Esophagus squamous epithelium (tissue), 5 donors: ENCODE results near the gene RADIL. TPM values are rescaled to one million over a fixed set of nuclear protein-coding genes. Genes with fewer than 3 reads are reported as not detected.

Experiments used
- DNase-seq: peaks from one replicate; lab custom pipeline; 2025; lab: John Stamatoyannopoulos, UW
- H3K27ac ChIP-seq, 4 donors: fragments of 200-600 bp; sonication (generic); one replicate each; pipeline ENCODE4 v1.5.1; 2016 to 2019; ENCODE audit warnings: mild to moderate bottlenecking in 1 of 4
- H3K27me3 ChIP-seq, 4 donors: fragments of 200-600 bp; sonication (generic); 1 replicate in 3 of 4; 2 replicates in 1 of 4; pipeline versions ENCODE4 v1.5.1 to v1.6.0; 2017 to 2021; ENCODE audit warnings: antibody characterized with exemption in 1 of 4
- H3K36me3 ChIP-seq, 3 donors: fragments of 200-600 bp; sonication (generic); one replicate each; pipeline ENCODE4 v1.5.1; 2016 to 2019
- H3K4me1 ChIP-seq, 3 donors: fragments of 200-600 bp; sonication (generic); one replicate each; pipeline ENCODE4 v1.5.1; 2017 to 2019
- H3K4me3 ChIP-seq, 4 donors: fragments of 200-600 bp; sonication (generic); 1 replicate in 3 of 4; 2 replicates in 1 of 4; pipeline ENCODE4 v1.5.1; 2016 to 2019; ENCODE audit warnings: mild to moderate bottlenecking in 2 of 4, moderate library complexity in 1 of 4
- H3K9me3 ChIP-seq, 3 donors: fragments of 200-600 bp; sonication (generic); one replicate each; pipeline ENCODE4 v1.5.1; 2016 to 2019
- POLR2A ChIP-seq, 4 donors: fragments of 450-650 bp; IDR thresholded peaks; one replicate each; pipeline ENCODE4 v1.6.1; 2017; ENCODE audit warnings: antibody characterized with exemption in 4 of 4, mild to moderate bottlenecking in 4 of 4, moderate library complexity in 3 of 4
- WGBS, 2 donors: methylation state at CpG; one replicate each; pipeline ENCODE4 v1.1.5; 2018; 5-methylcytosine and 5-hydroxymethylcytosine counted together
- intact Hi-C: fragments of 100-400 bp; cut with DNase I; formaldehyde crosslinking; loops from one replicate; pipeline ENCODE4 v1.15.0; 2022
- total RNA-seq, 4 donors: library from RNA; depleted of rRNA; stranded (reverse); fragments of >200 nt; gene quantifications; one replicate each; pipeline ENCODE4 v1.1.0, GENCODE V29; 2016
- TF ChIP-seq, protein P1 (sequence below), 6 experiments: fragments of 450-650 bp in 4 of 6; fragments of 200-600 bp in 2 of 6; sonication (generic) in 2 of 6; IDR thresholded peaks; one replicate each; pipeline ENCODE4 v1.5.1; 2016 to 2019; ENCODE audit warnings: antibody characterized with exemption in 6 of 6, mild to moderate bottlenecking in 4 of 6, moderate library complexity in 4 of 6
- donor health status: DM: yes; HTN: yes; CAD: no.

RADIL gene
- total RNA-seq, 4 donors from 2014 or later, result 0.35 to 3.1 (median 1.8) TPM; not detected in 1

DNA sequence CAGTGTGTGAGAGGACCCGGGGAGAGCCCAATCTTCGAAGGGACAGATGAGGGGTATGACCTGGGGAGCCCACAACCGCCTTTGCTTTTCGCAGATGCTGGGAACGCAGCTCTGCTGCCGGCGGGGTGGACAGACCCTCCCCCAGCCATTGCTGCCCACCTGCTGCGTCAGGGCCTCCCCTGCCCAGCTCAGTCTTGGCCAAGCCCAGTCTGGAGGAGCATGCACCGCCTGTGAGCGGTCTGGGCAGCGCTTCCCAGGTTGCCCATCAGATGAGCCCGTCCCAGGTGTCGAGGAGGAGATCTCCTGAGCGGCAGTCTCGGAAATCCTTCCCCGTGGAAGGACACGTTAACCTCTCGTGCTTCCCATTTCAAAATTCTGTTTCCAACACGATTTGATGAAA, 125.4 kb downstream of the RADIL start:
- no peaks in the 10 kb centered on the region for H3K9me3 ChIP-seq
- DNase-seq, result no peak
- intact Hi-C loops, result no loop called here
- no peak for TF ChIP-seq POLR2A (IDR thresholded peaks at IDR 0.05)
- TF ChIP-seq, protein P1, sequence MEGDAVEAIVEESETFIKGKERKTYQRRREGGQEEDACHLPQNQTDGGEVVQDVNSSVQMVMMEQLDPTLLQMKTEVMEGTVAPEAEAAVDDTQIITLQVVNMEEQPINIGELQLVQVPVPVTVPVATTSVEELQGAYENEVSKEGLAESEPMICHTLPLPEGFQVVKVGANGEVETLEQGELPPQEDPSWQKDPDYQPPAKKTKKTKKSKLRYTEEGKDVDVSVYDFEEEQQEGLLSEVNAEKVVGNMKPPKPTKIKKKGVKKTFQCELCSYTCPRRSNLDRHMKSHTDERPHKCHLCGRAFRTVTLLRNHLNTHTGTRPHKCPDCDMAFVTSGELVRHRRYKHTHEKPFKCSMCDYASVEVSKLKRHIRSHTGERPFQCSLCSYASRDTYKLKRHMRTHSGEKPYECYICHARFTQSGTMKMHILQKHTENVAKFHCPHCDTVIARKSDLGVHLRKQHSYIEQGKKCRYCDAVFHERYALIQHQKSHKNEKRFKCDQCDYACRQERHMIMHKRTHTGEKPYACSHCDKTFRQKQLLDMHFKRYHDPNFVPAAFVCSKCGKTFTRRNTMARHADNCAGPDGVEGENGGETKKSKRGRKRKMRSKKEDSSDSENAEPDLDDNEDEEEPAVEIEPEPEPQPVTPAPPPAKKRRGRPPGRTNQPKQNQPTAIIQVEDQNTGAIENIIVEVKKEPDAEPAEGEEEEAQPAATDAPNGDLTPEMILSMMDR (IDR thresholded peaks at IDR 0.05), result no peak
- H3K27ac ChIP-seq, result no peak overlapping the region
- no peaks in the 10 kb centered on the region for H3K27me3 ChIP-seq
- H3K36me3 ChIP-seq, result peaks cover 42 to 100% (median 69%) of the 10 kb centered on the region in 3 donors
- H3K4me3 ChIP-seq, result no peak overlapping the region
- peaks cover 6 to 27% (median 10%) of the 10 kb centered on the region in 3 donors for H3K4me1 ChIP-seq
- WGBS, 2 donors, result 89 to 93% methylated on average over 5 to 14 of the region's 19 CpGs

DNA sequence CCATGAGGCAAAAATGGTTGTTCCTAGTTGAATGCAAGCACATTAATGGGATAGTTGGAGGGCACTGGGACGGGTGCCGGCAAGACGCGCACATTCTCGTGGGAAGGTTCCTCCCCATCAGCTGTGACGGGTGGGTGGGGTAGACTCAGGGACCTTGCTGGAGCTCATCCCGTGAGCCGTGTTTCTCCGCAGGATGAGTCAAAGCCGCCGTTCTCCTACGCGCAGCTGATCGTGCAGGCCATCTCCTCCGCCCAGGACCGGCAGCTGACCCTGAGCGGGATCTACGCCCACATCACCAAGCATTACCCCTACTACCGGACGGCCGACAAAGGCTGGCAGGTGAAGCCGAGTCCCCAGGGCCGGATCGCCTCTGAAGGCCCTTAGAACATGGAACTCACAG, 128.5 kb downstream of the RADIL start:
- Histone ChIP-seq H3K27ac (no peak overlapping the region), H3K4me3 (no peak overlapping the region), H3K27me3 (no peaks in the 10 kb centered on the region), H3K36me3 (peaks cover 22 to 99% (median 55%) of the 10 kb centered on the region in 3 donors), H3K4me1 (peaks cover 4 to 13% (median 6%) of the 10 kb centered on the region in 3 donors), H3K9me3 (no peaks in the 10 kb centered on the region)
- DNase-seq, result no peak
- intact Hi-C loops, result no loop called here
- WGBS, 2 donors, result 92 to 94% methylated on average over 5 to 16 of the region's 24 CpGs
- TF ChIP-seq POLR2A (IDR thresholded peaks at IDR 0.05), result no peak
- TF ChIP-seq, protein P1 (IDR thresholded peaks at IDR 0.05), result no peak

DNA sequence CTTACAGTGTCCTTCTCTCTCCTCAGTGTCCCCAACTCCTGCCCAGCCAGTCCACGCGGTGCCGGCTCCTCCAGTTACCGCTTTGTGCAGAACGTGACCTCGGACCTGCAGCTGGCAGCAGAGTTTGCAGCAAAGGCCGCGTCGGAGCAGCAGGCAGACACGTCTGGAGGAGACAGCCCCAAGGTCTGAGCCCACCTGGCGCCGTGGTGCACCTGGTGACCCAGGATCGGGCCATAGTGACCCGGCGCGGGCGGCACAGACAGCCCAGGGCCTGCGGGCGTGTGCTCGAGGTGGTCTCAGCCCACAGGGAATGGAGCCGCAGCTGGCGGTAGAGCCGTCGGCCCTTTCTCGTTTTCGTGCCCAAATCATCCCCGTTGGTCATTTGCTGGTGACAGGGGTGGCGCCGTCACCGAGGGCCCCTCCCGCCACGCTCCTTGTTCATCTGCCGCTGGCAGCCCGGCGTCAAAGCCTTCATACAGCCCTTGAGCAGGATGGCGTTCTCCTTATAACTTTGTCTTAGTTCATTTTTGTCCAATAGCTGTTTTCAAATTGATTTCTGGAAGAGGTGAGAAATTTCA, 129.0 kb downstream of the RADIL start:
- no peak for TF ChIP-seq POLR2A (IDR thresholded peaks at IDR 0.05)
- TF ChIP-seq, protein P1 (IDR thresholded peaks at IDR 0.05), result no peak
- Histone ChIP-seq H3K4me1 (peaks cover 4 to 18% (median 6%) of the 10 kb centered on the region in 3 donors), H3K9me3 (no peaks in the 10 kb centered on the region), H3K27ac (no peak overlapping the region), H3K36me3 (peaks cover 21 to 99% (median 53%) of the 10 kb centered on the region in 3 donors), H3K27me3 (no peaks in the 10 kb centered on the region), H3K4me3 (no peak overlapping the region)
- WGBS, 2 donors, result 86 to 87% methylated on average over 7 to 9 of the region's 36 CpGs
- intact Hi-C loops, result loop anchor here (5.0 kb wide), 1 partner anchor 72 kb away; the partner anchor contains the start of gene FOXK1
- DNase-seq, result no peak

DNA sequence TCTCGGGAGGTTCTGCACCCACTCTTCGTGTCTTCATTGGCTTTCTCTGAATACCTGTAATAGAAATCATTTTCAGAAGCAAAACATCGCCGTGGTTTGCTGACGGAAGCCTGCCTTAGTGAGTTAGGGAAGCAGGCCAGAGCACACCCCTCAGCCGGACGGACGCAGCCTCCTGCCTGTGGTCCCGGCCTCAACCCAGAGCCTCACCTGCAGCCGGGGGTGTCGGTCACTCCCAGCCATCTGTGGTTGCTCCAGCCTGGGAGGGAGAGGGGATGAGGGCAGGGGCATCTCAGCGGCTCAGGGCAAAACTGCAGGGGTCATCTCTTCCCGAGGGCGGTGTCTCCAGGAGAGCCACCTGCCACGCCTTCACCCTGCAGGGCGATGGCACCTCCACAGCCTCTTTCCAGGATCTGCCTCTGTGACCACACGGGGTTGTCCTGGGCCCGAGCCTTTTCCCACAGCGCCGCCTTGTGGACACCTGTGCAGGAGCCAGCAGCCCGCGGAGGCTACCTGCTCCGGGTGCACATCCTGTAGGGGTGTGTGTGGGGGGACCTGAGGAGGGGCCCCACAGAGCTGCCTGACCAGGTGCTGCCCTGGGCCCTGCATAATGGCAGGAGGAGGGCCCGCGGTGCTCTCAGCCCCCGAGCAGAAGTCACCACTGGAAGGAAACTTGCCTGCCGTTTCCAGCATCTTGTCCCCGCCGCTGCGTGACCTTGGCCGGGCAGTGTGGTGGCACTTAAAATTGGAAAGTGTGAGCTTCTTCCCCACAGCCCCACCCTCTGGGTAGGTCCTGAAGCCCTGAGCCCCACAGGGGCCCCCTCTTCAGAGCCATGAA, 129.7 kb downstream of the RADIL start:
- intact Hi-C loops, result loop anchor here (5.0 kb wide), 1 partner anchor 72 kb away; the partner anchor contains the start of gene FOXK1
- DNase-seq, result no peak
- Histone ChIP-seq H3K9me3 (no peaks in the 10 kb centered on the region), H3K4me3 (no peak overlapping the region), H3K27ac (peak overlapping the region in 1 of 4 donors; percentile 10), H3K27me3 (no peaks in the 10 kb centered on the region), H3K36me3 (peaks cover 16 to 99% (median 48%) of the 10 kb centered on the region in 3 donors), H3K4me1 (peaks cover 4 to 23% (median 6%) of the 10 kb centered on the region in 3 donors)
- WGBS, 2 donors, result 76 to 77% methylated on average over 4 to 5 of the region's 31 CpGs
- TF ChIP-seq, protein P1 (IDR thresholded peaks at IDR 0.05), result peak; percentile 88 to 95 (median 92)
- no peak for TF ChIP-seq POLR2A (IDR thresholded peaks at IDR 0.05)
